GM23338 (cell line): ENCODE measurements around the gene DNAH9.

Experiments
- CTCF ChIP-seq, 2 experiments: fragments of 200-600 bp in 1 of 2; sonication (generic) in 1 of 2; conservative IDR thresholded peaks; 2 replicates each; pipeline versions ENCODE4 v1.5.1 to v1.6.1; 2016 to 2017; ENCODE audit warnings: antibody characterized with exemption in 2 of 2, low read depth in 2 of 2, mild to moderate bottlenecking in 2 of 2, moderate library complexity in 1 of 2
- EZH2 ChIP-seq: fragments of 200-600 bp; sonication (generic); IDR thresholded peaks from one replicate; pipeline ENCODE4 v1.8.0; 2017; ENCODE audit warnings: antibody characterized with exemption, mild to moderate bottlenecking, low read depth; ENCODE audit not compliant: unreplicated experiment
- EZH2phosphoT487 ChIP-seq: fragments of 200-600 bp; sonication (generic); IDR thresholded peaks from one replicate; pipeline ENCODE4 v1.8.1; 2018; ENCODE audit warnings: antibody characterized with exemption; ENCODE audit not compliant: unreplicated experiment
- NANOG ChIP-seq: IDR thresholded peaks from 2 replicates; pipeline ENCODE4 v1.6.1; 2016; ENCODE audit warnings: antibody characterized with exemption, borderline replicate concordance
- POLR2AphosphoS5 ChIP-seq: IDR thresholded peaks from 2 replicates; pipeline ENCODE4 v1.6.1; 2016; ENCODE audit warnings: antibody characterized with exemption, low read depth
- REST ChIP-seq: IDR thresholded peaks from one replicate; pipeline ENCODE4 v1.6.1; 2018; ENCODE audit warnings: antibody characterized with exemption; ENCODE audit not compliant: unreplicated experiment

- TF ChIP-seq CTCF (conservative IDR thresholded peaks at IDR 0.05; ENCODE audit: low read depth in 2 of 2) (no peak), EZH2phosphoT487 (no peak), NANOG (no peak), EZH2 (no peak), POLR2AphosphoS5 (no peak), REST (no peak)
These were observed 70.3 kb downstream of the DNAH9 start for GRCh38 chr17:11668618-11669017.
